H1 (cell line): ENCODE measurements around the gene TMEM244. TPM values are rescaled to one million over a fixed set of nuclear protein-coding genes. Genes with fewer than 3 reads are reported as not detected.

ENCODE experiments used
- CTCF ChIA-PET: fragments of 300-600 bp; sonication (Branson Sonifier 250); formaldehyde crosslinking; loops from one replicate; lab custom pipeline; 2021; ENCODE audit not compliant: partially characterized antibody; lab: Charles Lee
- POLR2A ChIA-PET: fragments of 300-600 bp; sonication (Branson Sonifier 250); formaldehyde crosslinking; loops from one replicate; lab custom pipeline; 2021; ENCODE audit warnings: inconsistent platforms; ENCODE audit not compliant: partially characterized antibody; lab: Charles Lee
- DNase-seq, 2 experiments: peaks; one replicate each; pipeline versions ENCODE4 v3.0.0 to v3.0.0-alpha.2; 2010 to 2022; ENCODE audit warnings: low spot score in 2 of 2, low read depth in 1 of 2, mixed read lengths in 1 of 2
- FAIRE-seq: peaks from 2 replicates; lab custom pipeline; 2011; peaks lifted over from hg19 to GRCh38; lab: Jason Lieb, UNC
- H2AFZ ChIP-seq: 2 replicates; pipeline ENCODE4 v1.8.1; 2012; ENCODE audit warnings: low read length, inconsistent platforms
- H2AK5ac ChIP-seq: 2 replicates; pipeline ENCODE4 v1.6.1; 2013; ENCODE audit warnings: low read depth, low read length
- H2BK120ac ChIP-seq: replicated peaks from 2 replicates; pipeline ENCODE3; 2013; ENCODE audit warnings: low read depth, low read length, inconsistent platforms
- H2BK12ac ChIP-seq: 2 replicates; pipeline ENCODE4 v1.6.1; 2013; ENCODE audit warnings: low read depth, low read length
- H2BK15ac ChIP-seq: 2 replicates; pipeline ENCODE4 v1.6.1; 2013; ENCODE audit warnings: low read length
- H2BK20ac ChIP-seq: 2 replicates; pipeline ENCODE4 v1.6.1; 2013; ENCODE audit warnings: low read length
- H2BK5ac ChIP-seq: 2 replicates; pipeline ENCODE4 v1.6.1; 2013; ENCODE audit warnings: low read depth, low read length
- H3K14ac ChIP-seq: 2 replicates; pipeline ENCODE4 v1.6.1; 2013; ENCODE audit warnings: inconsistent platforms; ENCODE audit not compliant: insufficient read length
- H3K18ac ChIP-seq: 2 replicates; pipeline ENCODE4 v1.6.1; 2013; ENCODE audit warnings: low read length; ENCODE audit errors: extremely low read depth
- H3K23ac ChIP-seq: 2 replicates; pipeline ENCODE4 v1.6.1; 2013; ENCODE audit warnings: inconsistent platforms; ENCODE audit not compliant: insufficient read length
- H3K23me2 ChIP-seq: 2 replicates; pipeline ENCODE4 v1.6.1; 2013; ENCODE audit warnings: low read depth, low read length
- H3K27ac ChIP-seq: 2 replicates; pipeline ENCODE4 v1.6.1; 2011; ENCODE audit warnings: low read depth, low read length, inconsistent platforms
- H3K27me3 ChIP-seq, 4 experiments: replicated peaks in 1 of 4; 1 replicate in 1 of 4; 2 replicates in 3 of 4; pipeline versions ENCODE4 v1.6.1 to v1.8.1; 2011 to 2013; ENCODE audit warnings: low read length in 3 of 4, mild to moderate bottlenecking in 3 of 4, inconsistent platforms in 2 of 4, mixed read lengths in 2 of 4, moderate library complexity in 1 of 4; ENCODE audit not compliant: control insufficient read depth in 3 of 4, insufficient read depth in 3 of 4; ENCODE audit errors: extremely low read depth in 1 of 4
- H3K36me3 ChIP-seq, 4 experiments: 2 replicates each; pipeline versions ENCODE4 v1.6.1 to v1.8.1; 2011 to 2013; ENCODE audit warnings: mild to moderate bottlenecking in 4 of 4, low read length in 3 of 4, moderate library complexity in 2 of 4, control low read depth in 1 of 4, inconsistent platforms in 1 of 4; ENCODE audit not compliant: insufficient read depth in 4 of 4, control insufficient read depth in 2 of 4
- H3K4ac ChIP-seq: replicated peaks from 2 replicates; pipeline ENCODE3; 2013; ENCODE audit warnings: low read length, low read depth, mixed read lengths, inconsistent platforms; ENCODE audit not compliant: insufficient read length
- H3K4me1 ChIP-seq, 4 experiments: replicated peaks in 1 of 4; 1 replicate in 1 of 4; 2 replicates in 3 of 4; pipeline versions ENCODE4 v1.6.1 to v1.8.1; 2011 to 2013; ENCODE audit warnings: low read length in 3 of 4, inconsistent platforms in 2 of 4, mixed read lengths in 1 of 4; ENCODE audit not compliant: insufficient read depth in 4 of 4, control insufficient read depth in 3 of 4
- H3K4me2 ChIP-seq, 2 experiments: 2 replicates each; pipeline versions ENCODE4 v1.6.1 to v1.8.1; 2011 to 2013; ENCODE audit warnings: low read depth in 2 of 2, low read length in 2 of 2, control low read depth in 1 of 2, inconsistent platforms in 1 of 2, mild to moderate bottlenecking in 1 of 2; ENCODE audit not compliant: insufficient read depth in 1 of 2
- H3K4me3 ChIP-seq, 4 experiments: fragments of 200-600, 300-600 bp in 1 of 4; sonication (generic), shearing (Covaris generic), sonication (Bioruptor Twin) in 1 of 4; 2 replicates each; pipeline versions ENCODE4 v1.5.1 to v1.8.1; 2011 to 2016; ENCODE audit warnings: low read length in 4 of 4, low read depth in 3 of 4, control low read depth in 2 of 4, inconsistent platforms in 2 of 4, mild to moderate bottlenecking in 2 of 4, mixed read lengths in 1 of 4, moderate library complexity in 1 of 4; ENCODE audit not compliant: insufficient read depth in 2 of 4; ENCODE audit errors: extremely low read depth in 1 of 4
- H3K56ac ChIP-seq: replicated peaks from 2 replicates; pipeline ENCODE3; 2013; ENCODE audit warnings: low read depth, mild to moderate bottlenecking, mixed read lengths, low read length, inconsistent platforms; ENCODE audit not compliant: insufficient read length
- H3K79me1 ChIP-seq: 2 replicates; pipeline ENCODE4 v1.6.1; 2013; ENCODE audit warnings: low read depth, low read length, control low read depth
- H3K79me2 ChIP-seq, 2 experiments: 2 replicates each; pipeline versions ENCODE4 v1.6.1 to v1.8.1; 2012 to 2013; ENCODE audit warnings: low read length in 2 of 2, mild to moderate bottlenecking in 2 of 2, inconsistent platforms in 1 of 2; ENCODE audit not compliant: insufficient read depth in 2 of 2, control insufficient read depth in 1 of 2
- H3K9ac ChIP-seq, 4 experiments: replicated peaks in 1 of 4; 1 replicate in 1 of 4; 2 replicates in 3 of 4; pipeline versions ENCODE4 v1.6.1 to v1.8.1; 2011 to 2013; ENCODE audit warnings: low read depth in 3 of 4, low read length in 3 of 4, control low read depth in 2 of 4, mild to moderate bottlenecking in 2 of 4, moderate library complexity in 2 of 4, inconsistent platforms in 1 of 4; ENCODE audit errors: extremely low read depth in 1 of 4
- H3K9me3 ChIP-seq, 2 experiments: 2 replicates each; pipeline versions ENCODE4 v1.6.1 to v1.8.1; 2012 to 2013; ENCODE audit warnings: mild to moderate bottlenecking in 2 of 2, moderate library complexity in 2 of 2, control low read depth in 1 of 2, inconsistent platforms in 1 of 2, low read depth in 1 of 2, low read length in 1 of 2, mixed read lengths in 1 of 2; ENCODE audit not compliant: insufficient read depth in 2 of 2
- H4K20me1 ChIP-seq, 2 experiments: replicated peaks in 1 of 2; 2 replicates each; pipeline versions ENCODE3 to v1.8.1; 2011 to 2013; ENCODE audit warnings: inconsistent platforms in 2 of 2, low read length in 2 of 2, mild to moderate bottlenecking in 1 of 2; ENCODE audit not compliant: insufficient read depth in 2 of 2, control insufficient read depth in 1 of 2
- H4K5ac ChIP-seq: 2 replicates; pipeline ENCODE4 v1.6.1; 2013; ENCODE audit warnings: low read length, low read depth, mixed read lengths, inconsistent platforms; ENCODE audit not compliant: insufficient read length
- H4K8ac ChIP-seq: 2 replicates; pipeline ENCODE4 v1.8.0; 2013; ENCODE audit warnings: mild to moderate bottlenecking, moderate library complexity, low read length, inconsistent platforms; ENCODE audit not compliant: insufficient read depth; ENCODE audit errors: extremely low read depth
- H4K91ac ChIP-seq: replicated peaks from 2 replicates; pipeline ENCODE3; 2013; ENCODE audit warnings: low read length, mixed read lengths, inconsistent platforms; ENCODE audit not compliant: insufficient read length
- ASH2L ChIP-seq: fragments of 200-600, 300-600 bp; sonication (generic); IDR thresholded peaks from one replicate; pipeline ENCODE4 v1.7.1; 2017; ENCODE audit warnings: low read length
- FOSL1 ChIP-seq: IDR thresholded peaks from 2 replicates; pipeline ENCODE4 v1.6.1; 2011; ENCODE audit warnings: mild to moderate bottlenecking, low read depth, low read length, moderate library complexity; ENCODE audit not compliant: insufficient read depth
- KDM1A ChIP-seq: fragments of 200-600, 300-600 bp; sonication (generic); IDR thresholded peaks from 2 replicates; pipeline ENCODE4 v1.7.1; 2016; ENCODE audit warnings: mild to moderate bottlenecking, low read length, borderline replicate concordance
- POLR2A ChIP-seq, 2 experiments: IDR thresholded peaks; 1 replicate in 1 of 2; 2 replicates in 1 of 2; pipeline ENCODE4 v1.6.1; 2011; ENCODE audit warnings: low read depth in 2 of 2, low read length in 2 of 2, mild to moderate bottlenecking in 2 of 2; ENCODE audit errors: control extremely low read depth in 1 of 2
- SIX5 ChIP-seq: IDR thresholded peaks from 2 replicates; pipeline ENCODE4 v1.6.1; 2011; ENCODE audit warnings: mild to moderate bottlenecking, low read depth, low read length
- SP4 ChIP-seq: IDR thresholded peaks from 2 replicates; pipeline ENCODE4 v1.6.1; 2012; ENCODE audit warnings: low read length, inconsistent platforms
- TAF1 ChIP-seq: IDR thresholded peaks from 2 replicates; pipeline ENCODE4 v1.6.1; 2011; ENCODE audit warnings: mild to moderate bottlenecking, low read depth, low read length
- YY1 ChIP-seq: IDR thresholded peaks from 2 replicates; pipeline ENCODE4 v1.6.1; 2011; ENCODE audit warnings: low read depth, mild to moderate bottlenecking, low read length
- WGBS, 2 experiments: shearing (Covaris generic) in 1 of 2; methylation state at CpG; one replicate each; pipeline versions ENCODE4 v1.1.6 to v1.1.7; 2013 to 2015; ENCODE audit warnings: low lambda C conversion rate in 2 of 2, mixed read lengths in 2 of 2, inconsistent platforms in 1 of 2, low coverage in 1 of 2, missing lambda C conversion rate in 1 of 2; ENCODE audit not compliant: insufficient replicate concordance in 2 of 2, insufficient coverage in 1 of 2, insufficient read length in 1 of 2; ENCODE audit errors: extremely low coverage in 1 of 2, missing lambda C conversion rate in 1 of 2; 5-methylcytosine and 5-hydroxymethylcytosine counted together
- polyA plus RNA-seq, 7 experiments: library from polyadenylated mRNA; depleted of rRNA in 3 of 7; stranded (reverse) in 5 of 7; unstranded in 2 of 7; fragments of >200 nt in 5 of 7; fragments of 200-250 nt in 2 of 7; gene quantifications; 1 replicate in 5 of 7; 2 replicates in 1 of 7; 4 replicates in 1 of 7; pipeline versions ENCODE4 v1.2.1 to v1.2.3, GENCODE V29; 2011 to 2013; ENCODE audit warnings: missing spikeins in 2 of 7, mixed read lengths in 2 of 7
- total RNA-seq: library from RNA; stranded (reverse); fragmentation: NEBNext Ultra II Directional; extraction: Animal tissue kit (Norgen Biotek cat#: 25700); gene quantifications from 2 replicates; pipeline ENCODE4 v1.2.1, GENCODE V29; 2021

The TMEM244 gene
- total and polyA plus RNA-seq, 2 of the 8 experiments (the other 6 are each of a cell fraction or from before 2014, with no cell fraction given) = not detected

DNA sequence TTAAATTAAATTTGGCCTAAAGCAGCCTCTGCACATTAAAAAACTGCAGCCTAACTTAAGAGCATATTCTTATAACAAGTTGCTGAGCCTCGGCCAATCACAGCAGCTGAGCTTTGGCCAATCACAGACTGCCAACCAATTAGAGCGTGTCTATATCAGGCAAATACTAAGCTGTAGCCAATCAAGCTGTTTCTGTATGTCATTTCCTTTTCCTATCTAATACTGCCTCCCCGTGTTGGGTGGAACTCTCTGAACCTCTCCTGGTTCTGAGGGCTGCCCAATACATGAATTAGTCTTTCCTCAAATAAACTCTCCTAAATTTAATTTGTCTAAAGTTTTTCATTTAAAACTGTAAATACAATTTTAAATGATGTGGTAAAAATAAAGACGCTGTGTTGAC, 3.9 kb upstream of the TMEM244 start:
- no peak overlapping the region for H3K4me2 ChIP-seq
- DNase-seq (no peak), FAIRE-seq (no peak)
- no peak for TF ChIP-seq POLR2A (IDR thresholded peaks at IDR 0.05; ENCODE audit: control extremely low read depth in 1 of 2, low read depth in 2 of 2, low read length in 2 of 2)
- TF ChIP-seq TAF1 = no peak
- TF ChIP-seq YY1 = no peak
- TF ChIP-seq SIX5 = no peak
- no peak for TF ChIP-seq FOSL1
- TF ChIP-seq ASH2L = no peak
- TF ChIP-seq SP4 = no peak
- TF ChIP-seq KDM1A = no peak
- H3K27ac ChIP-seq = no peak overlapping the region
- no peak overlapping the region for H2BK20ac ChIP-seq
- no peak overlapping the region for H3K9ac ChIP-seq
- H3K56ac ChIP-seq = no peak overlapping the region
- no peak overlapping the region for H2AFZ ChIP-seq
- H3K18ac ChIP-seq = no peak overlapping the region
- ChIA-PET POLR2A (no interaction called here), CTCF (no interaction called here)
- no peaks in the 10 kb centered on the region for H3K79me2 ChIP-seq
- no peak overlapping the region for H2BK120ac ChIP-seq
- H3K14ac ChIP-seq = no peak overlapping the region
- no peaks in the 10 kb centered on the region for H3K9me3 ChIP-seq
- no peak overlapping the region for H3K4me3 ChIP-seq
- H3K36me3 ChIP-seq = no peaks in the 10 kb centered on the region
- H4K20me1 ChIP-seq = no peaks in the 10 kb centered on the region
- no peak overlapping the region for H2BK12ac ChIP-seq
- H4K91ac ChIP-seq = no peak overlapping the region
- no peak overlapping the region for H2AK5ac ChIP-seq
- no peak overlapping the region for H4K5ac ChIP-seq
- WGBS, 2 experiments = 99% methylated on average over 4 of the region's 4 CpGs; no CpG with 5 or more reads in 1 of the 2 experiments
- H3K23me2 ChIP-seq = no peaks in the 10 kb centered on the region
- no peaks in the 10 kb centered on the region for H3K27me3 ChIP-seq
- H2BK5ac ChIP-seq = no peak overlapping the region
- H3K23ac ChIP-seq = no peak overlapping the region
- no peak overlapping the region for H3K4ac ChIP-seq
- H3K79me1 ChIP-seq = no peaks in the 10 kb centered on the region
- H4K8ac ChIP-seq = no peak overlapping the region
- H2BK15ac ChIP-seq = no peak overlapping the region
- H3K4me1 ChIP-seq = peaks cover 0 to 3% (median 0%) of the 10 kb centered on the region in 4 experiments; a peak in 1 of 7 replicates
